ENCODE measurements around the gene SLC26A6.

DNA sequence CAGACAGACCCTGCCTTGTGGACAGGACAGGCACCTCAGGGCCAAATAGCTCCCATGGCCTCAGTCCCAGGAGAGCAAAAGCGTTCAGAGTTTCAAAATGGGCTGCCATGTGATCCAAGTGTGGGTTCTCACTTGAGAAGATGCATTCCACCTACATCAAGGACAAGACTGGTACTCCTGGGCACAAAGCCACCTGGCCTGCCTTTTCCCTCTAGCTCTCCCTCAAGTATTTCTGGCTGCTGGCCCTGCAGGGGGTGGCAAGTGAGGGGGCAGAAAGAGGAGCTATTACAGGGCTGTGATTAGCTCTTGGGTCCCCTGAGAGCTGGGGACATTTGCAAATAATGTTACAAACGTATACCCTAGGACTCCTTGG is 33.7 kb downstream of the SLC26A6 start:
- TF ChIP-seq, protein P1, sequence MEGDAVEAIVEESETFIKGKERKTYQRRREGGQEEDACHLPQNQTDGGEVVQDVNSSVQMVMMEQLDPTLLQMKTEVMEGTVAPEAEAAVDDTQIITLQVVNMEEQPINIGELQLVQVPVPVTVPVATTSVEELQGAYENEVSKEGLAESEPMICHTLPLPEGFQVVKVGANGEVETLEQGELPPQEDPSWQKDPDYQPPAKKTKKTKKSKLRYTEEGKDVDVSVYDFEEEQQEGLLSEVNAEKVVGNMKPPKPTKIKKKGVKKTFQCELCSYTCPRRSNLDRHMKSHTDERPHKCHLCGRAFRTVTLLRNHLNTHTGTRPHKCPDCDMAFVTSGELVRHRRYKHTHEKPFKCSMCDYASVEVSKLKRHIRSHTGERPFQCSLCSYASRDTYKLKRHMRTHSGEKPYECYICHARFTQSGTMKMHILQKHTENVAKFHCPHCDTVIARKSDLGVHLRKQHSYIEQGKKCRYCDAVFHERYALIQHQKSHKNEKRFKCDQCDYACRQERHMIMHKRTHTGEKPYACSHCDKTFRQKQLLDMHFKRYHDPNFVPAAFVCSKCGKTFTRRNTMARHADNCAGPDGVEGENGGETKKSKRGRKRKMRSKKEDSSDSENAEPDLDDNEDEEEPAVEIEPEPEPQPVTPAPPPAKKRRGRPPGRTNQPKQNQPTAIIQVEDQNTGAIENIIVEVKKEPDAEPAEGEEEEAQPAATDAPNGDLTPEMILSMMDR (IDR thresholded peaks at IDR 0.05), result no peak
- no peak for TF ChIP-seq POLR2A (IDR thresholded peaks at IDR 0.05)
